ENCODE measurements around the gene SERPINB6. TPM values are rescaled to one million over a fixed set of nuclear protein-coding genes. Genes with fewer than 3 reads are reported as not detected.
"Not testable (repeated sequence)": the region's sequence is repeated elsewhere in the genome, so short reads cannot be mapped to it uniquely, and the experiment has no call there.

Gene SERPINB6
- total RNA-seq, 2 donors from 2014 or later: 9.1 to 26.4 TPM

- no peaks in the 10 kb centered on the region for H3K9me3 ChIP-seq (ENCODE audit: control insufficient read depth, low read length, poor library complexity, severe bottlenecking)
- Mint-ChIP-seq H3K36me3 (ENCODE audit: low read depth) (no peaks in the 10 kb centered on the region), H3K27me3 (no peaks in the 10 kb centered on the region), H3K4me1 (peaks cover 22% of the 10 kb centered on the region), H3K27ac (no peak overlapping the region), H3K4me3 (no peak overlapping the region)
- no peak for DNase-seq
- peak; percentile 55 for ATAC-seq
Observed at GRCh38 chr6:2911171-2911570, 60.2 kb downstream of the SERPINB6 start.

- no peak overlapping the region for H3K4me3 Mint-ChIP-seq
- DNase-seq (no peak), ATAC-seq (no peak)
- H3K36me3 Mint-ChIP-seq (ENCODE audit: low read depth): no peaks in the 10 kb centered on the region
- H3K27ac Mint-ChIP-seq: peak overlapping the region; percentile 16
- peaks cover 22% of the 10 kb centered on the region for H3K4me1 Mint-ChIP-seq
- no peaks in the 10 kb centered on the region for H3K27me3 Mint-ChIP-seq
- H3K9me3 ChIP-seq (ENCODE audit: control insufficient read depth, low read length, poor library complexity, severe bottlenecking): no peaks in the 10 kb centered on the region
Observed at GRCh38 chr6:2909718-2910117, 61.6 kb downstream of the SERPINB6 start.

GRCh38 chr6:2909051-2909606, 62.2 kb downstream of the SERPINB6 start:
- Mint-ChIP-seq H3K27ac (peak overlapping the region; percentile 16), H3K4me1 (peaks cover 24% of the 10 kb centered on the region)

GRCh38 chr6:2908516-2908915, 62.9 kb downstream of the SERPINB6 start:
- not testable (repeated sequence) for DNase-seq; H3K4me3 Mint-ChIP-seq; H3K9me3 ChIP-seq (ENCODE audit: control insufficient read depth, low read length, poor library complexity, severe bottlenecking); H3K27me3 Mint-ChIP-seq; H3K36me3 Mint-ChIP-seq (ENCODE audit: low read depth)
- Mint-ChIP-seq H3K27ac (peak overlapping the region; percentile 91), H3K4me1 (peaks cover 24% of the 10 kb centered on the region)
- ATAC-seq: peak; percentile 28

More at GRCh38 chr6:2909051-2909606, 62.2 kb downstream of the SERPINB6 start:
- H3K4me3 Mint-ChIP-seq; H3K27me3 Mint-ChIP-seq; DNase-seq; H3K36me3 Mint-ChIP-seq (ENCODE audit: low read depth); ATAC-seq; H3K9me3 ChIP-seq (ENCODE audit: control insufficient read depth, low read length, poor library complexity, severe bottlenecking): not testable (repeated sequence)

- peaks cover 41% of the 10 kb centered on the region for H3K4me1 Mint-ChIP-seq
Observed at GRCh38 chr6:2903411-2904185, 67.8 kb downstream of the SERPINB6 start.

GRCh38 chr6:2901645-2902502, 69.5 kb downstream of the SERPINB6 start:
- H3K36me3 Mint-ChIP-seq (ENCODE audit: low read depth); ATAC-seq; H3K9me3 ChIP-seq (ENCODE audit: control insufficient read depth, low read length, poor library complexity, severe bottlenecking); H3K27me3 Mint-ChIP-seq; DNase-seq: not testable (repeated sequence)
- peaks cover 44% of the 10 kb centered on the region for H3K4me1 Mint-ChIP-seq
- H3K27ac Mint-ChIP-seq: peak overlapping the region; percentile 99
- peak overlapping the region; percentile 100 for H3K4me3 Mint-ChIP-seq

More at GRCh38 chr6:2903411-2904185, 67.8 kb downstream of the SERPINB6 start:
- Mint-ChIP-seq H3K4me3 (peak overlapping the region; percentile 100), H3K27ac (peak overlapping the region; percentile 99)
- not testable (repeated sequence) for H3K9me3 ChIP-seq (ENCODE audit: control insufficient read depth, low read length, poor library complexity, severe bottlenecking); DNase-seq; H3K36me3 Mint-ChIP-seq (ENCODE audit: low read depth); H3K27me3 Mint-ChIP-seq
- peak; percentile 47 for ATAC-seq

- Mint-ChIP-seq H3K27me3 (no peaks in the 10 kb centered on the region), H3K36me3 (ENCODE audit: low read depth) (peaks cover 9% of the 10 kb centered on the region), H3K4me1 (peaks cover 46% of the 10 kb centered on the region), H3K27ac (peak overlapping the region; percentile 99), H3K4me3 (peak overlapping the region; percentile 100)
- peaks cover 6% of the 10 kb centered on the region for H3K9me3 ChIP-seq (ENCODE audit: control insufficient read depth, low read length, poor library complexity, severe bottlenecking)
- ATAC-seq: no peak
- DNase-seq: no peak
Observed at GRCh38 chr6:2900821-2901644, 70.3 kb downstream of the SERPINB6 start.

- Mint-ChIP-seq H3K27ac (peak overlapping the region; percentile 99), H3K36me3 (ENCODE audit: low read depth) (peaks cover 10% of the 10 kb centered on the region), H3K4me3 (peak overlapping the region; percentile 100), H3K4me1 (peaks cover 48% of the 10 kb centered on the region), H3K27me3 (no peaks in the 10 kb centered on the region)
- peaks cover 6% of the 10 kb centered on the region for H3K9me3 ChIP-seq (ENCODE audit: control insufficient read depth, low read length, poor library complexity, severe bottlenecking)
- DNase-seq (no peak), ATAC-seq (peak; percentile 5)
Observed at GRCh38 chr6:2900221-2900807, 71.1 kb downstream of the SERPINB6 start.

- H3K9me3 ChIP-seq (ENCODE audit: control insufficient read depth, low read length, poor library complexity, severe bottlenecking): peaks cover 6% of the 10 kb centered on the region
- DNase-seq: no peak
- Mint-ChIP-seq H3K4me3 (peak overlapping the region; percentile 100), H3K36me3 (ENCODE audit: low read depth) (peaks cover 10% of the 10 kb centered on the region), H3K27ac (peak overlapping the region; percentile 99), H3K4me1 (peaks cover 51% of the 10 kb centered on the region), H3K27me3 (no peaks in the 10 kb centered on the region)
- ATAC-seq: peak; percentile 7
Observed at GRCh38 chr6:2899596-2899995, 71.8 kb downstream of the SERPINB6 start.

Other genes with a start within 250 kb of the SERPINB6 start
- 1 to 10 TPM in 1 of 2 donors, under 1 TPM in 1; 0.45 to 1.7 TPM for gene MYLK4, start 220.6 kb downstream of the SERPINB6 start, total RNA-seq
- gene WRNIP1, start 206.2 kb downstream of the SERPINB6 start, total RNA-seq: 10 to 100 TPM; 34.0 to 45.3 TPM
- 10 to 100 TPM; 39.2 to 44.4 TPM for gene SERPINB1, start 129.7 kb downstream of the SERPINB6 start, total RNA-seq
- 10 to 100 TPM; 32.9 to 37.7 TPM for gene SERPINB9, start 68.3 kb downstream of the SERPINB6 start, total RNA-seq
- 10 to 100 TPM in 1 of 2 donors, 1 to 10 TPM in 1; 9.2 to 14.2 TPM for gene NQO2, start 28.3 kb upstream of the SERPINB6 start, total RNA-seq
- gene RIPK1, start 96.9 kb upstream of the SERPINB6 start, total RNA-seq: 10 to 100 TPM; 24.3 to 27.2 TPM
- gene BPHL, start 147.1 kb upstream of the SERPINB6 start, total RNA-seq: 1 to 10 TPM; 7.7 to 9.6 TPM
- 10 to 100 TPM; 51.6 to 74.8 TPM for gene TUBB2A, start 186.0 kb upstream of the SERPINB6 start, total RNA-seq

All from T-helper 17 cell (primary cell).